Naive thymus-derived CD4-positive, alpha-beta T cell (primary cell): ENCODE results near the gene RAPGEF3. TPM values are rescaled to one million over a fixed set of nuclear protein-coding genes. Genes with fewer than 3 reads are reported as not detected.

ENCODE experiments used
- ATAC-seq: fragments of 150-1000 bp; cut with Tn5 transposase; 2 replicates; pipeline ENCODE4 v1.10.0; 2021; ENCODE audit warnings: mild to moderate bottlenecking, moderate library complexity
- CTCF ChIA-PET: fragments of 350-600 bp; sonication (Branson Sonifier 250); formaldehyde crosslinking; loops from one replicate; lab custom pipeline; 2021; ENCODE audit warnings: antibody characterized with exemption; lab: Charles Lee
- POLR2A ChIA-PET: fragments of 350-600 bp; sonication (Branson Sonifier 250); formaldehyde crosslinking; loops from one replicate; lab custom pipeline; 2021; ENCODE audit warnings: antibody characterized with exemption, inconsistent platforms; lab: Charles Lee
- DNase-seq, 9 donors: peaks; one replicate each; pipeline versions ENCODE4 v3.0.0 to v3.0.0-alpha.2; 2020 to 2022; ENCODE audit warnings: mixed read lengths in 1 of 9
- H3K27ac ChIP-seq: one replicate; pipeline ENCODE4 v1.7.0; 2013; ENCODE audit warnings: mild to moderate bottlenecking, low read depth, low read length, moderate library complexity
- H3K27me3 ChIP-seq, 2 donors: one replicate each; pipeline ENCODE4 v1.7.0; 2013; ENCODE audit warnings: low read length in 2 of 2, mild to moderate bottlenecking in 2 of 2, moderate library complexity in 2 of 2; ENCODE audit not compliant: control insufficient read depth in 2 of 2, insufficient read depth in 2 of 2
- H3K36me3 ChIP-seq, 3 experiments: 1 replicate in 2 of 3; 2 replicates in 1 of 3; pipeline ENCODE4 v1.7.0; 2013; ENCODE audit warnings: low read length in 3 of 3, mild to moderate bottlenecking in 3 of 3, moderate library complexity in 1 of 3; ENCODE audit not compliant: insufficient read depth in 3 of 3, control insufficient read depth in 2 of 3
- H3K4me1 ChIP-seq, 2 donors: one replicate each; pipeline ENCODE4 v1.7.0; 2013; ENCODE audit warnings: low read length in 2 of 2, mild to moderate bottlenecking in 2 of 2, moderate library complexity in 1 of 2; ENCODE audit not compliant: control insufficient read depth in 2 of 2, insufficient read depth in 2 of 2
- H3K4me3 ChIP-seq: 2 replicates; pipeline ENCODE4 v1.7.0; 2013; ENCODE audit warnings: mild to moderate bottlenecking, low read length
- H3K9me3 ChIP-seq, 3 experiments: 1 replicate in 2 of 3; 2 replicates in 1 of 3; pipeline ENCODE4 v1.7.0; 2013; ENCODE audit warnings: low read length in 3 of 3; ENCODE audit not compliant: control insufficient read depth in 2 of 3
- H3K27ac Mint-ChIP-seq, 9 donors: one replicate each; pipeline ENCODE4 v1.8.0; 2020 to 2022; ENCODE audit warnings: mixed read lengths in 9 of 9, mild to moderate bottlenecking in 8 of 9, moderate library complexity in 5 of 9, inconsistent platforms in 2 of 9
- H3K27me3 Mint-ChIP-seq, 5 donors: one replicate each; pipeline ENCODE4 v1.8.0; 2021 to 2022; ENCODE audit warnings: mixed read lengths in 5 of 5, mild to moderate bottlenecking in 1 of 5
- H3K36me3 Mint-ChIP-seq, 5 donors: one replicate each; pipeline ENCODE4 v1.8.0; 2020 to 2022; ENCODE audit warnings: mixed read lengths in 5 of 5, mild to moderate bottlenecking in 3 of 5, inconsistent platforms in 1 of 5
- H3K4me1 Mint-ChIP-seq, 7 donors: one replicate each; pipeline ENCODE4 v1.8.0; 2020 to 2022; ENCODE audit warnings: mixed read lengths in 7 of 7, mild to moderate bottlenecking in 3 of 7, inconsistent platforms in 1 of 7
- H3K4me3 Mint-ChIP-seq, 10 donors: one replicate each; pipeline ENCODE4 v1.8.0; 2020 to 2022; ENCODE audit warnings: mild to moderate bottlenecking in 10 of 10, mixed read lengths in 10 of 10, moderate library complexity in 6 of 10, inconsistent platforms in 2 of 10
- H3K9me3 Mint-ChIP-seq, 11 donors: one replicate each; pipeline ENCODE4 v1.8.0; 2020 to 2022; ENCODE audit warnings: mixed read lengths in 11 of 11, mild to moderate bottlenecking in 4 of 11, inconsistent platforms in 1 of 11, moderate library complexity in 1 of 11
- intact Hi-C, 2 donors: fragments of 100-400 bp; cut with micrococcal nuclease; formaldehyde crosslinking; loops; one replicate each; pipeline ENCODE4 v1.15.1; 2023
- polyA plus RNA-seq, 2 donors: library from polyadenylated mRNA; unstranded; fragments of 300-500 nt; fragmentation: Illumina TruSeq; gene quantifications; one replicate each; pipeline ENCODE4 v1.2.3, GENCODE V29; 2021
- total RNA-seq, 6 experiments: library from RNA in 5 of 6; stranded (reverse) in 5 of 6; gene quantifications; 1 replicate in 5 of 6; 2 replicates in 1 of 6; pipeline ENCODE4 v1.2.3 and lab custom pipeline; 2021 to 2026

RAPGEF3 gene
- total and polyA plus RNA-seq, 7 experiments from 2014 or later, result 0.08 to 1.9 (median 0.82) TPM; not detected in 2

DNA sequence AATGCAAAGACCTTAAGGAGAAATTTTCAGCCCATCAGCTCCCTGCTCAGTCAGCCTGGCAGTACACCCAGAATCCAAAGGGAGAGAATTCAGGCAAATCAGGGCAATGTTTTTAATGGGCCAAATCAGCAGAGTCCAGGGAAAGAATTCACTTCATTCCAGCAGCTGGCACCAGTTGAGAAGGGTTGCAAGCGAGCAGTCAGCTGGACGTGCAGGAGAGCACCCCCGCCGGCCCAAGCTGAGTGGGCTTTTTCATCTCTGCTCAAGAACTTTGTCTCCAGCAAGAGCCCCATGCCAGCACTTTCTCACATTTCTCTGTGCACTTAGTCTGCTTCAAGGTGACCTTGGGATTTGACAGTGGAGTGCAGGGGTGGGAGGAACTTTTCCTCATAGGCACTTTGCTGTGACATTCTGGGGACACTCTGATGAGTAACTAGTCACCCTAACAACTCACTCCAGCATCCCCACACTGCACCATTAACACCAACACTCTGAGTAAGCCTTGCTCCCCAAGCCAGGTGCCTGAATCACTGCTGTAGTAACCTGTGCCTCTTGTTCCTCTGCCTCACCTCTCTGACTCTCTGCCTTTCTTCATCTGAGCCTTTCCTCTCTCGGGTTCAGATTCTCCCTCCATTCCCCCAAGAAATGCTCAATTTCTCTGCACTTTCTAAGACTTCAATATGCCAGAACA is 35.6 kb downstream of the RAPGEF3 start:
- H3K36me3 Mint-ChIP-seq, result peaks cover 0 to 30% (median 0%) of the 10 kb centered on the region in 5 donors
- no peak overlapping the region for H3K4me3 ChIP-seq
- no peak overlapping the region for H3K27ac ChIP-seq
- ChIA-PET CTCF (interaction anchor here (0.8 to 3.9 kb wide), 3 partner anchors 18 to 44 kb away, joined by 3 to 13 read pairs (median 12); no protein-coding TSS in a partner anchor), POLR2A (no interaction called here)
- H3K36me3 ChIP-seq, result no peaks in the 10 kb centered on the region
- H3K9me3 ChIP-seq, result no peaks in the 10 kb centered on the region
- H3K4me1 Mint-ChIP-seq, result peaks cover 12 to 25% (median 17%) of the 10 kb centered on the region in 7 donors
- H3K9me3 Mint-ChIP-seq, result no peaks in the 10 kb centered on the region
- no peak for ATAC-seq
- peak overlapping the region in 2 of 9 donors; percentile 22 to 70 for H3K27ac Mint-ChIP-seq
- no peaks in the 10 kb centered on the region for H3K27me3 Mint-ChIP-seq
- intact Hi-C loops, result no loop called here
- H3K4me1 ChIP-seq, result peaks cover 1 to 15% of the 10 kb centered on the region in 2 donors
- H3K4me3 Mint-ChIP-seq, result no peak overlapping the region
- H3K27me3 ChIP-seq, result no peaks in the 10 kb centered on the region
- no peak for DNase-seq

DNA sequence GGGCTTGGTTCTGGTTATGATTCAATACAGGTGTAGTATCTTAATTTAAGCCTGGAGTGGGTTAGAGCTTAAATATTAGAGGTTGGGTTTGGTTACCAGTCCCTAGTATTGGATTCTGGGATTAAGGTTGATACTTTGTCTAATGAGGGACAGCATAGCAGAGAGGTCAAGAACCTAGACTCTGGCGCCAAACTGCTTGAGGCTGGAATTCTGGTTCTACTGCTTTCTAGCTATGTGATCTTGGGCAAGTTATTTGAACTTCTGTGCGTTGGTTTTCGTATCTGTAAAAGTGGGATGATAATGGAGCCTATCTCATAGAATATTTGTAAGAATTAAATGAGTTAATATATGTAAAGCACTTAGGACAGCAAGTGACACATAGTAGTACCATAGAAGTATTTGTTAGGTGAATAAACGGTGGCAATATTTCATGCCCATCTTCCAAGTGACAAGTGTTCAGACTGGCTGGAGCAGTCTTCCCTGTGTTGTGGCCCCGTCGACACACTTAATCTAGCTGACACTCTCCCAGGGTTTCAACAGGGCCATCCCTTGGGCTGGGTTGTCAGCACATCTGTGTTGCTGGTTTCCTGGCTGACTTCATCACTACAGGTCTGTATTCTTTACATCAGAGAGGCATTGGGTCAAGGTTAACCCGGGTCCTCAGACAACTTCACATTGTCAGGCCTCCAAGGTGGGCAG is 36.4 kb downstream of the RAPGEF3 start:
- Mint-ChIP-seq H3K27ac (peak overlapping the region in 2 of 9 donors; percentile 19 to 38), H3K36me3 (peaks cover 0 to 25% (median 0%) of the 10 kb centered on the region in 5 donors), H3K9me3 (no peaks in the 10 kb centered on the region), H3K4me3 (no peak overlapping the region), H3K27me3 (no peaks in the 10 kb centered on the region), H3K4me1 (peaks cover 20 to 33% (median 24%) of the 10 kb centered on the region in 7 donors)
- ChIA-PET CTCF (interaction anchor here (2.4 to 3.9 kb wide), 2 partner anchors 19 to 21 kb away, joined by 12 to 13 read pairs; no protein-coding TSS in a partner anchor), POLR2A (interaction anchor here (0.6 kb wide), 1 partner anchor 96 kb away, joined by 4 read pairs; no protein-coding TSS in a partner anchor)
- intact Hi-C loops, result no loop called here
- H3K4me1 ChIP-seq, result peaks cover 9 to 15% of the 10 kb centered on the region in 2 donors
- no peaks in the 10 kb centered on the region for H3K27me3 ChIP-seq
- DNase-seq (no peak), ATAC-seq (no peak)
- H3K9me3 ChIP-seq, result no peaks in the 10 kb centered on the region
- H3K4me3 ChIP-seq, result no peak overlapping the region
- H3K27ac ChIP-seq, result no peak overlapping the region
- no peaks in the 10 kb centered on the region for H3K36me3 ChIP-seq

DNA sequence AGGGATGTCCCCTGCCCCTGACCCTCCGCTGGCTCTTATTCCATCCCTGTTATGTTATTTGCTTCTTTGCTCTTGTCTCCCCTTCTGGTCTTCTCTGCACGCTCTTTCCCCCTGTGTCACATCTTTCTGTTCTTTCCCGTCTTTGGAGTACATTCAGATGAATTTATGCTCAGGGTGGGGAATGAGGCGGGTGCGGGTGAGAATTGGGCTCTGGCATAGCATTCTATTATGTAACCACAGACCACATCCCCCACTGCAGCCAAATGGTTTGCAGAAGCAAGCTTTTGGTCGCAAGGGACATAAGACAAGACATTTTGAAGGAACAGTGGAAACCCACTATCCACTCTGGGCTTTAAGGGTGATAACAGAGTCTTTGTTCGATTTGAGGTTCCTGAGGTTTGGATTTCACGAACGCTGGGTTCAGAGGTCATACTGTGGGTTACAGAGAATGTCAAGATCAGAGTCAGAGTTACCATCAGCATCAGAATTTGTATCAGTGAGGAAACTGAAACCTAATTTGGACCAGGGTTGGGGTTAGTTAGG is 37.2 kb downstream of the RAPGEF3 start:
- Histone ChIP-seq H3K36me3 (no peaks in the 10 kb centered on the region), H3K9me3 (no peaks in the 10 kb centered on the region), H3K4me1 (peaks cover 15 to 17% of the 10 kb centered on the region in 2 donors), H3K27me3 (no peaks in the 10 kb centered on the region), H3K4me3 (no peak overlapping the region), H3K27ac (no peak overlapping the region)
- peaks cover 24 to 39% (median 32%) of the 10 kb centered on the region in 7 donors for H3K4me1 Mint-ChIP-seq
- no peaks in the 10 kb centered on the region for H3K27me3 Mint-ChIP-seq
- H3K36me3 Mint-ChIP-seq, result peaks cover 0 to 25% (median 0%) of the 10 kb centered on the region in 5 donors
- H3K27ac Mint-ChIP-seq, result peak overlapping the region in 4 of 9 donors; percentile 14 to 38 (median 20)
- ChIA-PET POLR2A (interaction anchor here (0.6 kb wide), 1 partner anchor 97 kb away, joined by 4 read pairs; no protein-coding TSS in a partner anchor), CTCF (interaction anchor here (2.4 to 3.9 kb wide), 2 partner anchors 20 to 22 kb away, joined by 12 to 13 read pairs; no protein-coding TSS in a partner anchor)
- H3K4me3 Mint-ChIP-seq, result peak overlapping the region in 1 of 10 donors; percentile 2
- DNase-seq (no peak), ATAC-seq (no peak)
- no peaks in the 10 kb centered on the region for H3K9me3 Mint-ChIP-seq
- intact Hi-C loops, result no loop called here

- H3K9me3 ChIP-seq, result no peaks in the 10 kb centered on the region
- ATAC-seq (no peak), DNase-seq (peak in 1 of 9 donors; percentile 4)
- H3K4me3 Mint-ChIP-seq, result no peak overlapping the region
- POLR2A ChIA-PET, result interaction anchor here (0.6 to 1.3 kb wide), 2 partner anchors 12 to 27 kb away, joined by 3 read pairs; no protein-coding TSS in a partner anchor
- no peak overlapping the region for H3K4me3 ChIP-seq
- H3K27ac ChIP-seq, result no peak overlapping the region
- intact Hi-C loops, result loop anchor here in 1 of 2 donors (5.0 to 10.0 kb wide), 2 partner anchors 244 to 386 kb away; partner anchors contain the start of genes SENP1 and TMEM106C
- H3K36me3 Mint-ChIP-seq, result peaks cover 0 to 19% (median 0%) of the 10 kb centered on the region in 5 donors
- H3K27me3 ChIP-seq, result no peaks in the 10 kb centered on the region
- H3K9me3 Mint-ChIP-seq, result no peaks in the 10 kb centered on the region
- no peaks in the 10 kb centered on the region for H3K36me3 ChIP-seq
- peaks cover 15 to 25% of the 10 kb centered on the region in 2 donors for H3K4me1 ChIP-seq
- H3K27ac Mint-ChIP-seq, result peak overlapping the region; percentile 76 to 95 (median 93)
- H3K27me3 Mint-ChIP-seq, result no peaks in the 10 kb centered on the region
- H3K4me1 Mint-ChIP-seq, result peaks cover 27 to 46% (median 41%) of the 10 kb centered on the region in 7 donors
- CTCF ChIA-PET, result interaction anchor here (0.8 to 7.0 kb wide), 11 partner anchors 13 to 231 kb away, joined by 3 to 56 read pairs (median 4); partner anchors contain the start of gene SLC48A1
These were observed 40.1 kb downstream of the RAPGEF3 start for GRCh38 chr12:47718531-47718930.

- Mint-ChIP-seq H3K27ac (peak overlapping the region; percentile 76 to 95 (median 93)), H3K4me3 (peak overlapping the region in 9 of 10 donors; percentile 9 to 60 (median 55)), H3K36me3 (peaks cover 0 to 18% (median 0%) of the 10 kb centered on the region in 5 donors), H3K27me3 (no peaks in the 10 kb centered on the region), H3K4me1 (peaks cover 26 to 46% (median 41%) of the 10 kb centered on the region in 7 donors), H3K9me3 (no peaks in the 10 kb centered on the region)
- intact Hi-C loops, result loop anchor here in 1 of 2 donors (5.0 to 10.0 kb wide), 2 partner anchors 245 to 387 kb away; partner anchors contain the start of genes SENP1 and TMEM106C
- Histone ChIP-seq H3K36me3 (no peaks in the 10 kb centered on the region), H3K4me3 (no peak overlapping the region), H3K27me3 (no peaks in the 10 kb centered on the region), H3K9me3 (no peaks in the 10 kb centered on the region), H3K4me1 (peaks cover 15 to 25% of the 10 kb centered on the region in 2 donors), H3K27ac (peak overlapping the region; percentile 60)
- DNase-seq, result peak; percentile 34 to 83 (median 71)
- ChIA-PET POLR2A (interaction anchor here (0.6 to 1.3 kb wide), 3 partner anchors 11 to 450 kb away, joined by 3 read pairs; no protein-coding TSS in a partner anchor), CTCF (interaction anchor here (0.7 to 7.0 kb wide), 15 partner anchors 14 to 232 kb away, joined by 3 to 56 read pairs (median 4); partner anchors contain the start of gene SLC48A1)
- ATAC-seq, result peak; percentile 89
These were observed 41.1 kb downstream of the RAPGEF3 start for GRCh38 chr12:47717443-47718193.
